ENCODE measurements around the gene ALKBH7. TPM values are rescaled to one million over a fixed set of nuclear protein-coding genes. Genes with fewer than 3 reads are reported as not detected.
A peak's percentile ranks its signal among the peaks of the same experiment; 100 is the strongest.

Gene ALKBH7
- total and polyA plus RNA-seq, 2 of the 13 experiments (the other 11 are each of a cell fraction or from before 2014, with no cell fraction given), result 29.6 to 45.9 TPM

DNA sequence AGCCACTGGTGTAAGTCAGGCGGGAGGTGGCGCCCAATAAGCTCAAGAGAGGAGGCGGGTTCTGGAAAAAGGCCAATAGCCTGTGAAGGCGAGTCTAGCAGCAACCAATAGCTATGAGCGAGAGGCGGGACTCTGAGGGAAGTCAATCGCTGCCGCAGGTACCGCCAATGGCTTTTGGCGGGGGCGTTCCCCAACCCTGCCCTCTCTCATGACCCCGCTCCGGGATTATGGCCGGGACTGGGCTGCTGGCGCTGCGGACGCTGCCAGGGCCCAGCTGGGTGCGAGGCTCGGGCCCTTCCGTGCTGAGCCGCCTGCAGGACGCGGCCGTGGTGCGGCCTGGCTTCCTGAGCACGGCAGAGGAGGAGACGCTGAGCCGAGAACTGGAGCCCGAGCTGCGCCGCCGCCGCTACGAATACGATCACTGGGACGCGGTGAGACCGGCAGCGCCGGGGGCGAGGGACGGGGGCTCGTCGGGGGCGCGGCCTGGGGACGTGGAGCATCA, at the start of gene ALKBH7 (continued):
- TF ChIP-seq BCL3 (CRISPR knock-in tag; IDR thresholded peaks at IDR 0.05), result no peak; the same call in 1 of the 2 replicates
- TF ChIP-seq KLF6 (CRISPR knock-in tag; IDR thresholded peaks at IDR 0.05), result no peak
- TF ChIP-seq ZFP1 (CRISPR knock-in tag; IDR thresholded peaks at IDR 0.05), result no peak
- no peak for TF ChIP-seq FOXM1 (CRISPR knock-in tag; IDR thresholded peaks at IDR 0.05)
- TF ChIP-seq MBNL3 (CRISPR knock-in tag; conservative IDR thresholded peaks at IDR 0.05), result no peak
- no peak for TF ChIP-seq YEATS2 (CRISPR knock-in tag; IDR thresholded peaks at IDR 0.05; ENCODE audit: borderline replicate concordance)
- TF ChIP-seq RARA (CRISPR knock-in tag; IDR thresholded peaks at IDR 0.05), result no peak
- TF ChIP-seq ZNF34 (CRISPR knock-in tag; IDR thresholded peaks at IDR 0.05; ENCODE audit: borderline replicate concordance), result no peak
- peak; percentile 72 for TF ChIP-seq MED8 (CRISPR knock-in tag; IDR thresholded peaks at IDR 0.05; ENCODE audit: insufficient replicate concordance)
- no peak for TF ChIP-seq MAFK (conservative IDR thresholded peaks at IDR 0.05 in 1 of 2, IDR thresholded peaks at IDR 0.05 in 1 of 2; ENCODE audit: low read length in 2 of 2)
- TF ChIP-seq, protein P1, sequence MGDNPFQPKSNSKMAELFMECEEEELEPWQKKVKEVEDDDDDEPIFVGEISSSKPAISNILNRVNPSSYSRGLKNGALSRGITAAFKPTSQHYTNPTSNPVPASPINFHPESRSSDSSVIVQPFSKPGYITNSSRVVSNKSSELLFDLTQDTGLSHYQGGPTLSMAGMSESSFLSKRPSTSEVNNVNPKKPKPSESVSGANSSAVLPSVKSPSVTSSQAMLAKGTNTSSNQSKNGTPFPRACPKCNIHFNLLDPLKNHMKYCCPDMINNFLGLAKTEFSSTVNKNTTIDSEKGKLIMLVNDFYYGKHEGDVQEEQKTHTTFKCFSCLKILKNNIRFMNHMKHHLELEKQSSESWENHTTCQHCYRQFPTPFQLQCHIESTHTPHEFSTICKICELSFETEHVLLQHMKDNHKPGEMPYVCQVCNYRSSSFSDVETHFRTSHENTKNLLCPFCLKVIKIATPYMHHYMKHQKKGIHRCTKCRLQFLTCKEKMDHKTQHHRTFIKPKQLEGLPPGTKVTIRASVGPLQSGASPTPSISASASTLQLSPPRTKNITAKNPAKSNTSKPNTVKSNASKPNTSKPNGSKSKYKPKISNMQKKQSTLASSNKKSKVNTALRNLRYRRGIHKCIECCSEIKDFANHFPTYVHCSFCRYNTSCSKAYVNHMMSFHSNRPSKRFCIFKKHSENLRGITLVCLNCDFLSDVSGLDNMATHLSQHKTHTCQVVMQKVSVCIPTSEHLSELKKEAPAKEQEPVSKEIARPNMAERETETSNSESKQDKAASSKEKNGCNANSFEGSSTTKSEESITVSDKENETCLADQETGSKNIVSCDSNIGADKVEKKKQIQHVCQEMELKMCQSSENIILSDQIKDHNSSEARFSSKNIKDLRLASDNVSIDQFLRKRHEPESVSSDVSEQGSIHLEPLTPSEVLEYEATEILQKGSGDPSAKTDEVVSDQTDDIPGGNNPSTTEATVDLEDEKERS (CRISPR knock-in tag; IDR thresholded peaks at IDR 0.05), result no peak
- peak; percentile 100 for TF ChIP-seq NFYC (CRISPR knock-in tag; IDR thresholded peaks at IDR 0.05)
- peak; percentile 70; the same call in 1 of the 2 replicates for TF ChIP-seq ZNF550 (CRISPR knock-in tag; IDR thresholded peaks at IDR 0.05; ENCODE audit: borderline replicate concordance)
- TF ChIP-seq PRMT3 (CRISPR knock-in tag; IDR thresholded peaks at IDR 0.05; ENCODE audit: borderline replicate concordance, low read depth), result no peak
- TF ChIP-seq DNMT3B (CRISPR knock-in tag; conservative IDR thresholded peaks at IDR 0.05), result no peak
- no peak for TF ChIP-seq ZNF546 (CRISPR knock-in tag; conservative IDR thresholded peaks at IDR 0.05)
- no peak for TF ChIP-seq LBX2 (CRISPR knock-in tag; IDR thresholded peaks at IDR 0.05; ENCODE audit: borderline replicate concordance)
- no peak for TF ChIP-seq HNRNPUL1 (IDR thresholded peaks at IDR 0.05; ENCODE audit: low read depth, low read length)
- TF ChIP-seq HHEX (CRISPR knock-in tag; IDR thresholded peaks at IDR 0.05), result no peak
- TF ChIP-seq SIN3B (IDR thresholded peaks at IDR 0.05; ENCODE audit: low read length), result no peak
- TF ChIP-seq ZNF543 (CRISPR knock-in tag; IDR thresholded peaks at IDR 0.05), result peak; percentile 52; the same call in 1 of the 2 replicates
- TF ChIP-seq NCOA5 (CRISPR knock-in tag; IDR thresholded peaks at IDR 0.05), result no peak
- peak; percentile 45; the same call in 1 of the 2 replicates for TF ChIP-seq GPN1 (CRISPR knock-in tag; IDR thresholded peaks at IDR 0.05; ENCODE audit: borderline replicate concordance)
- TF ChIP-seq ZGPAT (CRISPR knock-in tag; IDR thresholded peaks at IDR 0.05), result peak; percentile 56; the same call in 1 of the 2 replicates
- TF ChIP-seq ATF7 (IDR thresholded peaks at IDR 0.05), result no peak
- TF ChIP-seq ATF7 (CRISPR knock-in tag; IDR thresholded peaks at IDR 0.05), result no peak; the same call in 1 of the 2 replicates
